A549 (cell line): ENCODE results near the gene DLGAP1.

Source experiments
- ESRRA ChIP-seq: fragments of 150-350 bp; IDR thresholded peaks from 2 replicates; pipeline ENCODE4 v1.6.1; 2014; ENCODE audit warnings: mild to moderate bottlenecking, low read length, borderline replicate concordance
- TF ChIP-seq, protein P1 (sequence below): fragments of >200 bp; sonication (Bioruptor Twin); formaldehyde crosslinking; IDR thresholded peaks from 3 replicates; pipeline ENCODE4 v1.5.1; 2016

DNA sequence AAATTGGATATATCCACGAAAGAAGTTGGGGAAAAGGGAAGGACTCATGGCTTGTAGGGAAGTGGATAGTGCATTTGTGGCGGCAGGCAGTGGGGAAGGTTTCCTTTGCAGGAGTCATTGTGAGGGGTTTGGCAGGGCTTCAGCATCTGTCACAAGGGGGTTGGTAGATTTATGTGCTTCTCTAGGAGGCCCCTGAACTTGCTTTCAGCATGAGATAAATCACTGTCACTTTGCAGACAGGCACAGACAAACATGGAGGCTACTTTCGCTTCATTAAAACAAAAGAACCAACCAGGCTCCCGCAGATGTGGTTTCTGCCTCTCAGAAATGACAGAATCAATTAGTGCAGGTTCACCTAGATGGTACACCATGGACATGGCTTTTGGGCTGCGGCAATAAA lies 664.4 kb downstream of the DLGAP1 start:
- TF ChIP-seq ESRRA = no peak
- TF ChIP-seq, protein P1, sequence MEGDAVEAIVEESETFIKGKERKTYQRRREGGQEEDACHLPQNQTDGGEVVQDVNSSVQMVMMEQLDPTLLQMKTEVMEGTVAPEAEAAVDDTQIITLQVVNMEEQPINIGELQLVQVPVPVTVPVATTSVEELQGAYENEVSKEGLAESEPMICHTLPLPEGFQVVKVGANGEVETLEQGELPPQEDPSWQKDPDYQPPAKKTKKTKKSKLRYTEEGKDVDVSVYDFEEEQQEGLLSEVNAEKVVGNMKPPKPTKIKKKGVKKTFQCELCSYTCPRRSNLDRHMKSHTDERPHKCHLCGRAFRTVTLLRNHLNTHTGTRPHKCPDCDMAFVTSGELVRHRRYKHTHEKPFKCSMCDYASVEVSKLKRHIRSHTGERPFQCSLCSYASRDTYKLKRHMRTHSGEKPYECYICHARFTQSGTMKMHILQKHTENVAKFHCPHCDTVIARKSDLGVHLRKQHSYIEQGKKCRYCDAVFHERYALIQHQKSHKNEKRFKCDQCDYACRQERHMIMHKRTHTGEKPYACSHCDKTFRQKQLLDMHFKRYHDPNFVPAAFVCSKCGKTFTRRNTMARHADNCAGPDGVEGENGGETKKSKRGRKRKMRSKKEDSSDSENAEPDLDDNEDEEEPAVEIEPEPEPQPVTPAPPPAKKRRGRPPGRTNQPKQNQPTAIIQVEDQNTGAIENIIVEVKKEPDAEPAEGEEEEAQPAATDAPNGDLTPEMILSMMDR = no peak
